ENCODE measurements around the gene OR2T3. TPM values are rescaled to one million over a fixed set of nuclear protein-coding genes. Genes with fewer than 3 reads are reported as not detected.
"Not testable (repeated sequence)": the region's sequence is repeated elsewhere in the genome, so short reads cannot be mapped to it uniquely, and the experiment has no call there.

OR2T3 gene
- not detected for polyA plus RNA-seq (2013, experiment 1 of 2; ENCODE audit: insufficient read length)
- not detected for polyA plus RNA-seq (2013, experiment 2 of 2; ENCODE audit: insufficient read length)

DNA sequence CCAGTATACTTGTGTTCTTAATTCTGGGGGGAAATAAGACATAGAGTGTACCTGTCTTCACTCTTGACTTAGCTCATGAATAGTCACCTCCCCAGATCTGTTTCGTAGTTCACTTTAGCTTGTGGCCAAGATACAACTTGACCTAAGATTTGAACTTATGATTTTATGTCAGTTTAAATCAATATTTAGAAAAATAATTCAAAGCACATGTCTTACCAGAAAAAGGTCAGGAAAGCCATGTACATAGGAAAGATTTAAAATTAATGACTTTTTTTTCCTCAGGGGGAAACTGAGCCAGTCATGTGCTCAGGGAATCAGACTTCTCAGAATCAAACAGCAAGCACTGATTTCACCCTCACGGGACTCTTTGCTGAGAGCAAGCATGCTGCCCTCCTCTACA, at the start of gene OR2T3:
Gene OR2T3, plus strand, starts transcription at position 301 of the 400 bp plus-strand sequence. Its CDS starts 0 bp downstream, at position 301.
- DNase-seq: not testable (repeated sequence)

DNA sequence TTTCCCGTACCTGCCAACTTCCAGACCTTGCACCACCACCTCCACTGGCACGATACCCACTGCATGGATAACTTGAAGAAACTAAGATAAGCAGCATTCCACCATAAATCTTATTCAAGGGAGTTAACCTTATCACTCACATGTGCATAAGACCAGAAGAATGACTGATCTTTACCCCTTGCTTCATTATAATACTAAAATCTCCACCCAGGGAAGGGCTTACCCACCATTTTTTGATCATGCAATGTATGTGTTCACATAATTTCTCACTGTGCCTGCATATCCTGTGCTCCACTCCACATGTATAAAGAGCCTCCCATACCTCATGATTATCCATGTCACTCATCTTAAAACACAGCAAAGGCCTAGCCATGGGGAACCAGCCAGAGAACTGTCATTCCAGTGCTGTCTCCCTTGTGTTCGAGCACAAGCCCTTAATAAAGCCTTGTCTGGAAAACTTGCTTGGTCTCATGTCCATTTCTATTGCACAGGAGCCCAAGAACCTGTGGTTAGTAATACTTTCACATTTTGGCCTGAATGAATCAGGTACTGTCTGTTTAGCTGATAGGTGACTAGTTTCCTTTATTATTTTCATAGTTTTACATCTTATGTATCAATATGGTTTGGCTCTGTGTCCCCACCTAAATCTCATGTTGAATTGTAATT, 45.5 kb upstream of the OR2T3 start:
- not testable (repeated sequence) for DNase-seq

- DNase-seq: not testable (repeated sequence)
Observed at GRCh38 chr1:248428192-248428533, 45.0 kb upstream of the OR2T3 start.

- DNase-seq: not testable (repeated sequence)
Observed at GRCh38 chr1:248431683-248432082, 41.5 kb upstream of the OR2T3 start.

DNA sequence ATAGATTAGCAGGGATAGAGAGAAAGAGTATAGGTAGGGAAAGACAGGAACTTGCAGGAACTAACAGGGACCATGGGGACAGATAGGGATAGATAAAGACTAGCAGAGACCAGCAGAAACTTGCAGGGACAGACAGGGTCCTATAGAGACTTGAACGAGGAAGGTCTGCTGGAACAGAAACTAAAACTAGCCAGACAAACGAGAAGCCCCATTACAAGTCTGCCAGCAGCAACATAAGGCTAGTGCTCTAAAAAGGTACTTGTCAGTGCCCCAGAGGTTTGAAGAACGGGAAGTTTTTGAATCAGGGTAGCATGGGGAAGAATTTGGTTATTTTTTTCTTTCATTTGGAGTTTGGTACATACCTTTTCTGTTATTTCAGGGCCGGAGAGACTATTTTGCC, 41.0 kb upstream of the OR2T3 start:
- not testable (repeated sequence) for DNase-seq

DNA sequence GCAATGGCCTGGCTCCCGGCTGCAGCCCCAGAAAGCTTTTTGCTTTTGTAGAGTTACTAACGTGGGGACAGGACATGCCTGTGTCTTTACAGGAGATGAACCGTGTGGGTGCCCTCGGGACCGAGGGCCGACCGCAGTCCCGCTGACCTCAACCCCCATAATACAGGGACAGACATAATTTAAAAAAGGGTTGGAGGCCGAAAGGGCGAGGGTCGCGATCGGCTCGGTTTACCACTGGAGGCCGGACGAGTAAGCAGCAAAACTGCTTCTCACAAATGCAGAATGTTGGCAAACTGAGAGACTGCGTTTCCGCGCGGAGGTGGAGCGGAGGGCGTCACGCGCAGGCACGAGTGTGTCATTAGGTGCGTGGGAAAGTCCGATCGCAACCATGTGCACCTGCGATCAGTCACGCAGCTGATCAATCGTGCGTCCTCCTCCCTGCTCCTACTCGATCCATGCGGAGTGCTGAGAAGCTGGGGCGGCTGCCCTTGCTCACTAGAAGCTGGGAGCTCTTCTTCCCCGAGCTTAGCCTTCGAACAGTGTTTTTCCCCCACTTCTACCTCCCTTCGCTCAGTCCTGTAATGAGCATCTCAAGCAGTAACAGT, 39.2 kb upstream of the OR2T3 start:
- DNase-seq: not testable (repeated sequence)

GRCh38 chr1:248434913-248435312, 38.2 kb upstream of the OR2T3 start:
- DNase-seq: not testable (repeated sequence)

- not testable (repeated sequence) for DNase-seq
Observed at GRCh38 chr1:248436303-248436702, 36.8 kb upstream of the OR2T3 start.

DNA sequence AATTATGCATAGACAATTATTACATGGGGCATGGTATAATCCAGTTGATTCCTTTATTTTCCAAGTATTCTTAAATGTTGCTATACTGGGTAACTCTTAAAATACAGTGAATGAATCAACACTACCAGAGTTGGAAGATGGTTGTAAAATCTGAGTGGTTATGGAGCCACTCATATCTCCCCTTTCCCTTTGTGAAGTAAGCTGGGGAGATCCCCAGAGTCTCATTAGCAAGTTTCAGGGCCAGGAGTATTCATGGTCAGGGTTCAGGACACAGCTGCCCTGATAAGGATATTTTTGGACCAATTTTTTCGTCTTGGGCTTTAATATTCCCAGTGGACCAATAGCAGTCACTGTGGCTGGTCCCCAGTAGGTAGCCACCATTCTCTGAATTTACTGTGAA, 34.5 kb upstream of the OR2T3 start:
- not testable (repeated sequence) for DNase-seq

GRCh38 chr1:248439283-248439682, 33.9 kb upstream of the OR2T3 start:
- DNase-seq: not testable (repeated sequence)

DNA sequence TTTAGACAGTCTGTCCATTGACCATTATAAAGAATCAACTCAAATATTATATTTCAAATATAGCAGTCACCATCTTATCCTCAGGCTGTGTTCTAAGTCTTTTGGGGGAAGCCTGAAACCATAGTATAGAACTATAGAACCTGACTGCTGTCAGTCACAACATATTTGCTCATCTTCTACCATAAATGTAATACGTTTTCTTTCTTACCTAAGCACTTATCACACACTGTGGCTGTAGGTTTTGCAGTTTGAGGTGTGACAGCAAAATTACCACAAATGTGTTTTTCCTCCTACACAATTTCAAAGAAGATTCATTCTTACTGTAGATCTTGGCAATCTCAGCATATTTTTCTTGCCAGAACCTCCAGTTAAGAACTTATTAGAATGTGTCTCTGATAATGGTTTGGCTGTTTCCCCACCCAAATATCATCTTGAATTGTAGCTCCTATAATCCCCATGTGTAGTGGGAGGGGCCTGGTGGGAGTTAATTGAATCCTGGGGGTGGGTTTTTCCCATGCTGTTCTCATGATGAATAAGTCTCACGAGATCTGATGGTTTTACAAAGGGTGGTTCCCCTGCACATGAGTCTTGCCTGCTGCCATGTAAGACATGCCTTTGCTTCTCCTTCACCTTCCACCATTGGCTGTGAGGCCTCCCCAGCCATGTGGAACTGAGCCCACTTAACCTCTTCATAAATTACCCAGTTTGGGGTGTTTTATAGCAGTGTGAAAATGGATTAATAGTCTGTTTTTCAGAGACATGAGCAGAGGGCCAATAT, 30.5 kb upstream of the OR2T3 start:
- DNase-seq: not testable (repeated sequence)

DNA sequence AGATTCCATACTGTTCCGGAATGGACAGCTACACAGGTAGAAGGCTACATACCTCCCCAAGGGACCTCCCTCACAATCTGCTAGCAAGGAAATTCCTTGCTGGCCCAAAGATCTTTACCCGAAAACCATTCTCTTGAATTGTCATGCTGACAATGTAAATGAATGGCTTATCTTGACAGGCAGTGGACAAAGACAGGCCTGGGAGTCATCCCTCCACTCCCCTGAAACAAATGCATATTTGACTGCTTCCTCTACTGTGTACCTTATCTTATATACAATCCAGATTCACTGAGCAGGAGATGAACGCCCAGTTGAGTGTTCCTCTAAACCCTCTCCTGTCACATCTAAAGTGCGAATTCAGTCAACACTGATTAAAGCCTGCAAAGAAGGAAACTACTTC, 28.5 kb upstream of the OR2T3 start:
- DNase-seq: not testable (repeated sequence)

DNA sequence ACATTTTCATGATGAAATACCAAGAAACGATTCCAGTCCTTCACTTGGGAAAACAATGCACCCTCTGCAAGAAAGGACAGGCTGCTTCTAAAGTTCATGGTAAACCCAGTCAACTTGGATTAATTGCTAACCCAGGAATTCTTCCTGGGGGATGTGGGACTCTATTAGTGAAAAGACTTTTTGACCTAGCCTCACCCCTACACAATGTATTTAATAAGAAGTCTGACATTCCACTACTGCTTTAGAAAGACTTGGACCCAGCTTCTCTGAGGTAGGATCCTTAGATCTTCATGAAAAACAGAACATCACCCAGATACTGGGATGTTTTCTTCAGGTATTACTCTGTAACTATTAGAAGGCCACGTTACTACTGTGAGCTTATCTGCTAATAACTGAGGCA, 27.8 kb upstream of the OR2T3 start, which contains the start of gene OR2T2:
Gene OR2T2, plus strand, starts transcription at position 239 of the 400 bp plus-strand sequence. CDS start 7,161 bp downstream, outside the sequence.
- DNase-seq: not testable (repeated sequence)

DNA sequence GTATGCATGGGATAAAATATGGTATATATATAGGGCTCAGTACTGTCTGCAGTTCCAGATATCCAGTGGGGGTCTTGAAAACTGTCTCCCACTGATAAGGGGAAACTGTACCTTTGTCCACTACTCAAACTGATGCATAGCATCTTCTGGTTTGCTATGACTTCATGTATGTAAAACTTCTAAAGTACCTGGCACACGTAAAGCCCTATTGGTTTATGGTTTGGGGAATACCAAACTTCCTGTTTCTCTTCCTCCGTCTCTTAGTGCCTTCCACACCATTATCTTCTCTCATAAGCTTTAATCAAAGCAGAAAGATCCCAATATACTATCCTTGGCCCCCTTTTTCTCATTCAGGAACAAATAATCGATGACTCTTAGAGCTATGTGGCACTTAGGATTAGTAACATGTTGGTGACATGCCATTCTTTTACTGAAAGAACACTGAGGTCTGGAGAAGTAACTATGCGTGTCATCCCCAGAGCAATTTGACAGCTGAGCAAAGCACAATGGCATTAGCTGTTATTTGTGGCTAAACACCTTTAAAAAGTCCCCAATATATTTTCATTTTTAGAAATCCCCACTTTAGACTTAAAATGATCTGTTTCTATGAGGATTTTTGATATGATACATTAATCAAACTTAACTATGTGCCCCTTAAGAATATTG, 24.6 kb upstream of the OR2T3 start:
- DNase-seq: not testable (repeated sequence)

DNA sequence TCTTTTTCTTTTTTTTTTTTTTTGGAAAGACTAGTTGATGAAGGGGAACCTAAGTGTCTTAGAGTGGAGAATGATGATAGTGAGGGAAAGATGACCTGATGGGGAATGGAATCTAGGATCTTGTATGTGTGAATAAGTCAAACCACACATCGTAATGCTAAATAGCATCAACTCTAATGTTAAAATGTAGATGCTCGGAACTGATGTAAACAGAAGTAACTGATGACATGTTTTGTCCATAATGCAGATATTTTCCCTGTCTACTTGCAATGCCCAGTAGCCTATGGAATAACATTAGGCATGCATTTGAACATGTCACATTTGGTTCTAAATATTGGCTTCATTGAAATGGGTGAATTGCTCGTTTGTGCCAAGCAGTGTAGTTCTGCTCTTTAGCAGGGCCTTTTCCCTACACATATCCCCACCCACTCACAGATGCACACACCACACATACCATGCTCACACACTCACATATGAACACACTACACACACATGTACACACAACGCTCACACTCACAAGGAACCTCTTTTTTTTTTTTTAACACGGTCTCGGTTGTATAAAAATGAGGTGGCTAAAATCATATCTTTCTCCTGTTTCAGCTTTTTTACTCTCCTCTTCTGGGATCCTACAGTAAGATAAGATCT, 23.2 kb upstream of the OR2T3 start:
- DNase-seq: not testable (repeated sequence)

GRCh38 chr1:248450466-248451145, 22.5 kb upstream of the OR2T3 start:
- DNase-seq: not testable (repeated sequence)

GRCh38 chr1:248453619-248454018, 19.5 kb upstream of the OR2T3 start:
- not testable (repeated sequence) for DNase-seq

GRCh38 chr1:248455045-248455444, 18.1 kb upstream of the OR2T3 start:
- DNase-seq: not testable (repeated sequence)

DNA sequence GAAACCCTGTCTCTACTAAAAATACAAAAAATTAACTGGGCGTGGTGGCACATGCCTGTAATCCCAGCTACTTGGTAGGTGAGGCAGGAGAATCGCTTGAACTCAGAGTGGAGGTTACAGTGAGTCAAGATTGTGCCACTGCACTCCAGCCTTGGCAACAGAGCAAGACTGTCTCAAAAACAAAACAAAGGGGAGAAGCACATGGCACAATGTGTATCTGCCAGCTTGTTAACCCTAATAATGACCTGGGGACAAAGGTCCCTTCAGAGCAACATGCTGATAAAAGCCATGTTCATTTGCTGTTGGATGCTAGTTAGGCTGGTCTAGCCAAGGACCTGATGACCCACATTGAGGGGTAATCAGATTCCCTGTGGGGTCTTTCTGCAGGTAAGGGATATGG, 16.5 kb upstream of the OR2T3 start:
- DNase-seq: not testable (repeated sequence)

DNA sequence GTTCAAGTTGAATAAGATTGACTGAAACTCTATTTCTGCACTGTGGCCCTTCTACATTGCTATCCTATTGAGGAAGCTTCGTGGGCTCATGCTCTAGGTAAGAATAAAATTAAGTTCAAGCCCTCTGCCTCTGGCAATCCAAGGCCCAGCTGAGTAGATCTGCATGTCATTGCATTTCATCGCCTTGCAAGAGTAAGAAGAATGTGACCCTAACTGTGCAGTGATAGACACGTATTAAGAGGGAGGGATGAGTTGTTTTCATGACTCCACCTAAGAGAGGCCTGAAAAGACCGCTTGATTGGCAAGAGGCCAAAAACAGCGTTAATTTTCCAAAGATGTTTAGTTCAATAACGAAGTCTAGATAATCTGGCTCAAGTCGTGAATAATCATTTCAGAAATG, 14.0 kb upstream of the OR2T3 start:
- DNase-seq: not testable (repeated sequence)

DNA sequence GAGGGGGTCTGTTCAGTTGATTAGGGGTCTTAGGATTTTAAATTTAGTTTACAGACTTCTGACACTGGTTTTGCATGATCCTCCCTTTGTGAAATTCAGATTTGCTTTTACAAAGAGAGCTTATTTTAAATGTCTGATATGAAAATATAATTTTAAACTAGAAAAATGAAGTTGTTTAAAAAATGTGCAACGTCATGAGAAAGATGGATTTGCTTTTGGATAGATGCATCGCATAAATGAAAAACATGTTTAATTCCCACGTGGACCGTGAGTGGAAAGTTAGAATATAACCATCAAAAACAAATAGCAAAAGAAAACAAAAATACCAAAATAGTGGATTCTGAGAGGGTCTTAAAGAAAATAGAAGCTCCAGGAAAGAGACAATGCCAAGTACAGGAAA, 2.0 kb upstream of the OR2T3 start:
- DNase-seq: no peak

Data from fibroblast of skin of back (primary cell).